ENCODE measurements around the gene PDE5A.

- no peak for TF ChIP-seq EZH2 (IDR thresholded peaks at IDR 0.05; ENCODE audit: low read length)
- TF ChIP-seq, protein P1, sequence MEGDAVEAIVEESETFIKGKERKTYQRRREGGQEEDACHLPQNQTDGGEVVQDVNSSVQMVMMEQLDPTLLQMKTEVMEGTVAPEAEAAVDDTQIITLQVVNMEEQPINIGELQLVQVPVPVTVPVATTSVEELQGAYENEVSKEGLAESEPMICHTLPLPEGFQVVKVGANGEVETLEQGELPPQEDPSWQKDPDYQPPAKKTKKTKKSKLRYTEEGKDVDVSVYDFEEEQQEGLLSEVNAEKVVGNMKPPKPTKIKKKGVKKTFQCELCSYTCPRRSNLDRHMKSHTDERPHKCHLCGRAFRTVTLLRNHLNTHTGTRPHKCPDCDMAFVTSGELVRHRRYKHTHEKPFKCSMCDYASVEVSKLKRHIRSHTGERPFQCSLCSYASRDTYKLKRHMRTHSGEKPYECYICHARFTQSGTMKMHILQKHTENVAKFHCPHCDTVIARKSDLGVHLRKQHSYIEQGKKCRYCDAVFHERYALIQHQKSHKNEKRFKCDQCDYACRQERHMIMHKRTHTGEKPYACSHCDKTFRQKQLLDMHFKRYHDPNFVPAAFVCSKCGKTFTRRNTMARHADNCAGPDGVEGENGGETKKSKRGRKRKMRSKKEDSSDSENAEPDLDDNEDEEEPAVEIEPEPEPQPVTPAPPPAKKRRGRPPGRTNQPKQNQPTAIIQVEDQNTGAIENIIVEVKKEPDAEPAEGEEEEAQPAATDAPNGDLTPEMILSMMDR (optimal IDR thresholded peaks at IDR 0.05 in 1 of 3, IDR thresholded peaks at IDR 0.05 in 1 of 3, conservative IDR thresholded peaks at IDR 0.05 in 1 of 3; ENCODE audit: extremely low read depth in 1 of 3, insufficient read depth in 2 of 3, low read length in 3 of 3) = no peak
Observed at GRCh38 chr4:119479835-119480234, 148.8 kb downstream of the PDE5A start.

Measured in keratinocyte (primary cell).